ENCODE data around the gene CNN2. TPM values are rescaled to one million over a fixed set of nuclear protein-coding genes. Genes with fewer than 3 reads are reported as not detected.

CNN2 gene
- total RNA-seq, 1 donor from 2014 or later = 76.1 TPM

GRCh38 chr19:994516-994915 lies 31.9 kb upstream of the CNN2 start:
- Histone ChIP-seq H3K9me3 (no peaks in the 10 kb centered on the region), H3K27me3 (peaks cover 6% of the 10 kb centered on the region), H3K4me3 (no peak overlapping the region), H3K4me1 (peaks cover 11% of the 10 kb centered on the region), H3K27ac (no peak overlapping the region), H3K36me3 (peaks cover 0 to 26% of the 10 kb centered on the region in 2 donors)
- intact Hi-C loops (cut with DNase I) = no loop called here
- TF ChIP-seq POLR2A (IDR thresholded peaks at IDR 0.05) = no peak
- no peak for TF ChIP-seq POLR2AphosphoS5 (IDR thresholded peaks at IDR 0.05; ENCODE audit: insufficient read depth in 1 of 2, low read depth in 1 of 2)
- no peak for TF ChIP-seq CTCF (IDR thresholded peaks at IDR 0.05)
- DNase-seq (ENCODE audit: extremely low spot score in 2 of 2) = no peak

- intact Hi-C loops (cut with DNase I) = no loop called here
- Histone ChIP-seq H3K27ac (no peak overlapping the region), H3K36me3 (peaks cover 0 to 19% of the 10 kb centered on the region in 2 donors), H3K27me3 (peaks cover 10% of the 10 kb centered on the region), H3K9me3 (no peaks in the 10 kb centered on the region), H3K4me1 (peaks cover 15% of the 10 kb centered on the region), H3K4me3 (no peak overlapping the region)
- TF ChIP-seq CTCF (IDR thresholded peaks at IDR 0.05) = no peak
- no peak for TF ChIP-seq POLR2A (IDR thresholded peaks at IDR 0.05)
- no peak for TF ChIP-seq POLR2AphosphoS5 (IDR thresholded peaks at IDR 0.05; ENCODE audit: insufficient read depth in 1 of 2, low read depth in 1 of 2)
- no peak for DNase-seq (ENCODE audit: extremely low spot score in 2 of 2)
Measured at GRCh38 chr19:995051-995827, 31.2 kb upstream of the CNN2 start.

GRCh38 chr19:996051-996838 lies 30.2 kb upstream of the CNN2 start:
- Histone ChIP-seq H3K27me3 (peaks cover 10% of the 10 kb centered on the region), H3K36me3 (peaks cover 0 to 13% of the 10 kb centered on the region in 2 donors), H3K27ac (no peak overlapping the region), H3K9me3 (no peaks in the 10 kb centered on the region), H3K4me3 (peak overlapping the region in 1 of 2 donors; percentile 11), H3K4me1 (peaks cover 22% of the 10 kb centered on the region)
- TF ChIP-seq POLR2A (IDR thresholded peaks at IDR 0.05) (no peak), POLR2AphosphoS5 (IDR thresholded peaks at IDR 0.05; ENCODE audit: insufficient read depth in 1 of 2, low read depth in 1 of 2) (peak in 1 of 2 donors; percentile 47)
- DNase-seq (ENCODE audit: extremely low spot score in 2 of 2) = no peak
- intact Hi-C loops (cut with DNase I) = no loop called here

GRCh38 chr19:998064-998463 lies 28.3 kb upstream of the CNN2 start:
- no peak for TF ChIP-seq POLR2AphosphoS5 (IDR thresholded peaks at IDR 0.05; ENCODE audit: insufficient read depth in 1 of 2, low read depth in 1 of 2)
- TF ChIP-seq POLR2A (IDR thresholded peaks at IDR 0.05) = no peak
- TF ChIP-seq CTCF (IDR thresholded peaks at IDR 0.05) = no peak
- Histone ChIP-seq H3K27me3 (peaks cover 10% of the 10 kb centered on the region), H3K4me3 (no peak overlapping the region), H3K9me3 (no peaks in the 10 kb centered on the region), H3K4me1 (peaks cover 27% of the 10 kb centered on the region), H3K36me3 (peaks cover 0 to 5% of the 10 kb centered on the region in 2 donors), H3K27ac (no peak overlapping the region)
- DNase-seq (ENCODE audit: extremely low spot score in 2 of 2) = no peak
- intact Hi-C loops (cut with DNase I) = no loop called here

- H3K27me3 ChIP-seq = peaks cover 10% of the 10 kb centered on the region
- H3K4me1 ChIP-seq = peaks cover 27% of the 10 kb centered on the region
- intact Hi-C loops (cut with DNase I) = no loop called here
- no peak overlapping the region for H3K27ac ChIP-seq
- peaks cover 0 to 2% of the 10 kb centered on the region in 2 donors for H3K36me3 ChIP-seq
- DNase-seq (ENCODE audit: extremely low spot score in 2 of 2) = no peak
- no peak overlapping the region for H3K4me3 ChIP-seq
- no peaks in the 10 kb centered on the region for H3K9me3 ChIP-seq
- TF ChIP-seq POLR2AphosphoS5 (IDR thresholded peaks at IDR 0.05; ENCODE audit: insufficient read depth in 1 of 2, low read depth in 1 of 2) (no peak), POLR2A (IDR thresholded peaks at IDR 0.05) (no peak), CTCF (IDR thresholded peaks at IDR 0.05) (no peak)
Measured at GRCh38 chr19:999379-999719, 27.1 kb upstream of the CNN2 start.

Data from vagina (tissue), 2 donors.